GM18505 (cell line): ENCODE results near the gene ASIP.
"Not testable (repeated sequence)": the region's sequence is repeated elsewhere in the genome, so short reads cannot be mapped to it uniquely, and the experiment has no call there.

Experiments used
- ATAC-seq: cut with Tn5 transposase; IDR thresholded peaks from one replicate; pipeline ENCODE4 v1.9.1; 2021; ENCODE audit not compliant: unreplicated experiment
- POLR2A ChIP-seq: IDR thresholded peaks from 4 replicates; pipeline ENCODE4 v1.6.1; 2011; ENCODE audit warnings: borderline replicate concordance; ENCODE audit not compliant: insufficient read depth, insufficient read length; ENCODE audit errors: extremely low read depth

The ASIP gene

GRCh38 chr20:34222208-34222607 lies 19.0 kb upstream of the ASIP start:
- TF ChIP-seq POLR2A, result no peak

GRCh38 chr20:34224251-34224650 lies 17.0 kb upstream of the ASIP start:
- ATAC-seq, result not testable (repeated sequence)

More at GRCh38 chr20:34222208-34222607, 19.0 kb upstream of the ASIP start:
- ATAC-seq, result no peak

DNA sequence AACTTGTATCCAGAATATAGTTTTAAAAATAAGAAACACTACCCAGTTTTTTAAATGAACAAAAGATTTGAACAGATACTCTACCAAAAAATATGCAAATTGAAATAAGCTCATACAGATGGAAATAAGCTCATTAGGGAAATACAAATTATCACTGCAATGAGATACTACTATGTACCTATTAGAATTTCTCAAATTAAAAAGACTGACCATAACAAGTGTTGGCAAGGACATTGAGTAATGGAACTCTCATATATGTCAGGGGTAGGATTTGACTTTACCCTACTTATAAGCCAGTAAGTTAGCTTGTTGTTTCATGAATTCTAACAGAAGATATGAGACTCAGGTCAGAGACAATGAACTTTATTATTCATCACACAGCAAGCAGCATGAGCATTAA lies 9.6 kb upstream of the ASIP start:
- ATAC-seq, result no peak
- no peak for TF ChIP-seq POLR2A

DNA sequence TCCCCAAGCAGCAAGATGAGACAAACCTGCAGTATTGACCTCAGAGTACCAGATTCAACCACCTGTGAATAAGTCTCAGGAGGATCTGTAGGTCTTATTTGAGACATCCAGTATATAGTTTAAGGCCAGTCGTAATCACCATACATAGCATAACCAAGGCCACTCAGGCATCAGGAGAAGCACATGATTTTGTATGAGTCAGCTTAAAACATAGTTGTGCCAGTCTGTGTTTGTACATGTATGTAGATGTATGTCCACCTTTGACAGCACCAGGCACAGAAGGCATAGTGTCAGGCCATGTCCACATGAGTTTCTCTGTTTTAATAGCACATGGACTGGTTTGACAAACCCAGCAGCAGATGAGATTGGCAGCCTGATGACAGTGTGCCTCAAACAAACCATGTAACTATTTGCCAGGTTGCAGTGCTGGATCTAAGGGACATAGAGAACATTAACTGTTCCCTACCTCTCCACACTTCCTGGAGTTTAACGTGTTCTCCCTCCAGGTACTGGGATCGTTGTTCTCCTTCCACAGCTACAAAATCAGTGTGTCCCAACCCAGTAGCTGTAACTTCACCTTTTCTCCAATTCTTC lies 8.6 kb upstream of the ASIP start:
- no peak for TF ChIP-seq POLR2A
- ATAC-seq, result no peak

- TF ChIP-seq POLR2A, result no peak
- no peak for ATAC-seq
Observed at GRCh38 chr20:34233687-34234086, 7.5 kb upstream of the ASIP start.

DNA sequence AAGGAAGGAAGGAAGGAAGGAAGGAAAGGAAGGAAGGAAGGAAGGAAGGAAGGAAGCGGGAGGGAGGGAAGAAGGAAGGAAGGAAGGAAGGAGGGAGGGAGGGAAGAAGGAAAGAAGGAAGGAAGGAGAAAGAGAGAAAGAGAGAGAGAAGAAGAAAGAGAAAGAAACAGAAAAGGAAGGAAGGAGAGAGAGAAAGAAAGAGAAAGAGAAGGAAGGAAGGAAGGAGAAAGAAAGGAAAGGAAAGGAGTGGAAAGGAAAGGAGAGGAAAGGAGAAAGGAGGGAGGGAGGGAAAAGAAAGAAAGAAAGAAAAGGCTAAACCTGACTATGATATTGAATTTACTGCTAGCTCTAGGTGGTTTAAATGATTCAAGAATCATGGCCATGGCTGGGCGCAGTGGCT lies 5.3 kb upstream of the ASIP start:
- TF ChIP-seq POLR2A, result no peak
- ATAC-seq, result no peak

GRCh38 chr20:34237942-34238341 lies 3.3 kb upstream of the ASIP start:
- ATAC-seq, result no peak
- no peak for TF ChIP-seq POLR2A

- TF ChIP-seq POLR2A, result no peak
- ATAC-seq, result no peak
Observed at GRCh38 chr20:34240121-34240520, 1.1 kb upstream of the ASIP start.

GRCh38 chr20:34242015-34242414 lies 792 bp downstream of the ASIP start:
- not testable (repeated sequence) for ATAC-seq

- no peak for TF ChIP-seq POLR2A
- no peak for ATAC-seq
Observed at GRCh38 chr20:34242879-34243278, 1.7 kb downstream of the ASIP start.

DNA sequence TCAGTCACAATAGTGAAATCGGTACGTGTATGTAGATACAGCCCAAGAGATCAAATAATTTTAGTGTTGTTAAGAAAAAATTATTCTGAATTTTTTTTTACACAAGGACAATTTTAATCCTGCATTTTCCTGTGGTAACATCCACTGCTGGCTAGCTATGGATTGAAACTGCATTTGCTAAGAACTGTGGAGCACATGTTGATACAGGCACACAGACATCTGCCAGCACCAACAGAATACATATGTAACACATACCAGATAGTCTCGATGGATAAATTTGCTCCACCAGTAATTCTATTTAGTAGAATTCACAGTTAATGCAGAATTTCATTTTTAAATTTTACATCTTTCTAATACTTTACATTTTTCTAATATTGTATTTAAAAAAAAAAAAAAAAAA lies 2.2 kb downstream of the ASIP start:
- no peak for ATAC-seq
- no peak for TF ChIP-seq POLR2A

DNA sequence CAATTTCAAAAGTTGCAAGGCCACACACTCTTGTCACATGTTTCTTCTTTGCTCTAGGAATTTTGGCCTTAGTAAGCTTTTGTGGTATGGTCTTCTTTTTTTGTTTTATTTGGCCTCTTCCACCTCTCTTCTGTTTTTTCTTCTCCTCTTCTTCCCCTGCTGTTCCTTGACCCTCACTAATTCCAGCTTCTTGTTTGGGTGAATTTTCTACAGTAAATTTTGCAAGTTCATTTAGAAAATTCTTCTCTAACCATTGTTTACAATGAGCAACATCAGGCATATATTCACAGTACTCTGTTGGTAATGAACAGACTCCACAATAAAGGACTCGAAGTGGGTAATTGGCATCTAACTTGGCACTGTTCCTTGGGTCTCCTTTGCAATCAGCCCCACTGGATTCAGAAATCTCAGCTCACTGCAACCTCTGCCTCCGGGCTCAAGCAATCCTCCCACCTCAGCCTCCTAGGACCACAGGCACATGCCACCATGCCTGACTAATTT lies 5.0 kb downstream of the ASIP start:
- TF ChIP-seq POLR2A, result no peak
- no peak for ATAC-seq

DNA sequence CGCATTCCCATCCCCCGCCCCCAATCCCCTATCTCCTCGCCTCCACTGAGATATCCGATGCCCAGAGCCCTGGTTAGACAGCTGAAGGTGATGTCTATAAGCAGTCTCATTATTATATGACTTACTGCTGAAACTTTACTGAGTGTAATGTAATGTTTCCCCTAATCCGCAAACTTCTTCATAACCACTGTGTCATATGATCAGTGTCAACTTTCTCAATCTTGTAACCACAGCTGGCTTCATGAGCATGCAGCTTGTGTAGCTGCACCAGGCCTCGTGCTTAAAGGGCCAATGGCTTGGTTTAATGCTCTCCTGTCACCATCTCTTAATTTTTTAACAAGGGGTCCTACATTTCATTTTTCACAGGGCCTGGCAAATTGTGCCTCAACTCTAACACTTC lies 8.1 kb downstream of the ASIP start:
- no peak for ATAC-seq
- TF ChIP-seq POLR2A, result no peak

DNA sequence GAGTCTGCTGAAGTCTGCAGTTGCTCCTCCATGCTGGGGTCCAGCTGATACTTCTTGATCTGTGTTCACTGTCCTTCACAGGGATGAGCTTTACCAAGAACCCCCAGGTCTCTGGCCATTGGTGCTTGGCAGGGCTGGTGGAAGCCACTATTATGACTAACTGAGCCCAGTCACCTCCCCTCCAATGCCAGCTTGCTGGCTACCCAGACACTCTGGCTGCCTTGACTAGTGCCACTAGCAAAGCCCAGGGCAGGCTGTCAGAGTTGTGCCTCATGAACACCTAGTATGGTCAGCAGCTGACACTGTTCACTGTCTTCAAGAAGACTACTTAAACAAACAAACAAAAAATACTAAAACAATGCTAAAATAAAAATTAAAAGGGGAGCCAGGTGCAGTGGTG lies 8.8 kb downstream of the ASIP start:
- no peak for TF ChIP-seq POLR2A
- ATAC-seq, result no peak

GRCh38 chr20:34251619-34252018 lies 10.4 kb downstream of the ASIP start:
- TF ChIP-seq POLR2A, result no peak
- ATAC-seq, result no peak

DNA sequence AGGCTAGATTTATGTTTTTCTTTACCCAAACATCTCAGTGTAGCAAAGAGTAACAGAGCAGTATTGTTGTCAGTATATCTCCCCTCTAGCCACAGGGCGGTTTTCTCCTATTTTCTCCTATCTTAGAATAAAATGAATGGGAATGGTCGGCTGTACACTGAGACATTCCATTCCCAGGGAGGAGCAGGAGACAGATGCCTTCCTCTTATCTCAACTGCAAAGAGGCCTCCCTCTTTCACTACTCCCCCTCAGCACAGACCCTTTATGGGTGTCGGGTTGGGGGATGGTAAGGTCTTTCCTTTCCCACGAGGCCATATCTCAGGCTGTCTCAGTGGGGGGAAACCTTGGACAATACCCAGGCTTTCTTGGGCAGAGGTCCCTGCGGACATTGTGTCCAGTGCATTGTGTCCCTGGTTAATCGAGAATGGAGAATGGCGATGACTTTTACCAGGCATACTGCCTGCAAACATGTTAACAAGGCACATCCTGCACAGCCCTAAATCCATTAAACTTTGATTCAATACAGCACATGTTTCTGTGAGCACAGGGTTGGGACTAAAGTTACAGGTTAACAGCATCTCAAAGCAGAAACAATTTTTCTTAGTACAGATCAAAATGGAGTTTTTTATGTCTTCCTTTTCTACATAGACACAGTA lies 11.3 kb downstream of the ASIP start:
- not testable (repeated sequence) for ATAC-seq

GRCh38 chr20:34254979-34255378 lies 13.8 kb downstream of the ASIP start:
- TF ChIP-seq POLR2A, result no peak
- no peak for ATAC-seq
